ENCODE data around the gene ADORA3. TPM values are rescaled to one million over a fixed set of nuclear protein-coding genes. Genes with fewer than 3 reads are reported as not detected.

Gene ADORA3
- total RNA-seq, 1 donor from 2014 or later, result 1.6 TPM

DNA sequence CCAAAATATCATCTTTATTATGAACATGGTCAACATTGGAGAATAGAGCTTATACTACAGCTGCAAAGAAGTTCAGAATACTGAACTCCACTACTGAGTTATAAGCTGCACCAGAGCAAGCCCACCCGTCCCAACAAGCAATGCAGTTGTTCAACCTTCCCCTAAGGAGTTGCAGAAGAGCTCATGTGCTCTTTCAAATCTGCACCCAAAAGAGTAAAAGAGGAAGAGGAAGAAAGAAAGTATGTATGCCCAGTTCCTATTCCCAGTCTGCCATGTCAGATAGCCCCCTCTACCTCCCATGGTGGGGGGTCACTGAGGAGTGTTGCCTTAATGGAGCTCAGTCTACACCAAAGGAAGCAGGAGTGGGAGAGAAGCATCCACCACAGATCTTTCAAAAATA is 22.8 kb downstream of the ADORA3 start:
- FAIRE-seq (no peak), DNase-seq (ENCODE audit: low spot score in 2 of 2) (no peak)

DNA sequence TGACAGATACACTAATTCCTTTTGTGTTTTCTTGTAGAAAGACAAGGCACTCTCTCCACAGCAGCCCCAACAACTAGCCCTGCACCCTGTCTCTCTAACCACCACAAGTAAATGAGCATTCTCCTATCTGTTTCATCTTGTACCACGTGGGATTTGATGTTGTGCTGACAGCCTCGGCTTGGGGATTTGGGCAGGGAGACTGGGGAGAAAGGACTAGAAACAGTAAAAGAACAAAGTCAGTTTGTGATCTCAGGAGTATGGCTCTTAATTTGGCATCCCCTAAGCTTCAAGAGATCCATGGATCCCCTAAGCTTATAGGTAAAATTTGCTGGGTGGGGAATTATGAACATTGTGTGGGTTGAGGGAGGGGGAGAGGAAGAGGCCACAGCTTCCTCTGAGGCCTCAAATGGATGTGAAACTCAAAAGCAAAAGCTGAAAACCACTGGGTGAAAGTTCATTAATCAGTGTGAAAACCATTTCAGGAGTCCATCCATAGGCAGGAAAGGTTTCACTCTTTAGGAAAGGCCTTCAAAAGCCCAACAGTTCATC is 26.6 kb downstream of the ADORA3 start:
- FAIRE-seq (no peak), DNase-seq (ENCODE audit: low spot score in 2 of 2) (no peak)

DNA sequence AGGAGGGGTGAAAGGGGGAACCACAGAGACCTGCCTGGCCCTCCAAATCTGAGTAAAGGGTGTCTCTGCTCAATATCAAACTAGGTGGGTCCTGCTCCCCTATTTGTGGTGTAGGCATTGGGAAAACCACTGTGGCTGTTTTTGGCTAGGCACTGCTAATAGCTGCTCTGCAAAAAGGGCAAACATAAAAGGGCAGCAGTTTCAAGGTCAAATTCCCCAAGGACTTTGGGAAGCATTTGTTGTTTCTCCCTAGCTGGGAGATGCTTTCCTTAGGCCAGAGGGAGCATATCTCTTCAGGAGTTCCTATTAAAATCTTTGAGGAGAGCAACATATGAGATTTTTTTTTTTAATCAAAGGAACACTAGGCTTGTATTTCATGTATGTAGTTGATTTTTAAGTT is 27.2 kb downstream of the ADORA3 start:
- no peak for DNase-seq (ENCODE audit: low spot score in 2 of 2)
- no peak for FAIRE-seq

DNA sequence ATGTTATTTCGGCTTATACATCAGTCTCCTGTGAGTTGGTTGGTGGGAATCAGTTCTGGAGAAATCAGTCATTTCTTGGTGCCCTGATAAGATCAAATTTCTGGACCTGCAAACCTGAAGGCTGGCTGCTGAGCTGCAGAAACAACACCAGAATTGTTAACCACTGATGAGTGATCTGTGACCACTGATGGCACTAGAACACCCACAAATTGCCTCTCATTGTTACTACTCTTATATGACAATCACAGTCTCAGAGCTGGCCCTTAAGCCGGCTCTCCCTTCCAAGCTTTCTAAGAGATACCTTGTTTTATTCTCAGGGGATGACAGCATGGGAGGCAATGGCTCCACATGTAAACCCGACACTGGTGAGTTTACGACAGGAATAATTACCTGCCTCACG is 27.7 kb downstream of the ADORA3 start:
- no peak for DNase-seq (ENCODE audit: low spot score in 2 of 2)
- FAIRE-seq, result no peak

DNA sequence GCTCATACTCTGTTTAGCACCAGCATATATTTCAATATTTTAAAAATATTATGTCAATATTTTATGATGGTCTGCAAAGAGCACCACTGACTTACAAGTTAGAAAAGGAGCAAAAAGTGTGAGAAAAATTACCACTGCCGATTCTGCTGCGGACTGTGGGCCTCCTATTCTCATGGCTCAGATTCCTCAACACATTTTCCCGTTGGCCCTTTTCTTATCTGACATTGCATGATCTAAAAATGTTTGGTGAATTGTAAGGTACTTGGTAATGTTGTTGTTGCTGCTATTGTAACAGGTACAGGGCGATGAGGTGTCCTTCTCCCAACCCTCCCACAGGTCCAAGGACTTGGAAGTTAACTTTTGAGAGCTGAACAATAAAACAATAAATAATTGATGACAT is 28.9 kb downstream of the ADORA3 start:
- DNase-seq (ENCODE audit: low spot score in 2 of 2) (no peak), FAIRE-seq (no peak)

DNA sequence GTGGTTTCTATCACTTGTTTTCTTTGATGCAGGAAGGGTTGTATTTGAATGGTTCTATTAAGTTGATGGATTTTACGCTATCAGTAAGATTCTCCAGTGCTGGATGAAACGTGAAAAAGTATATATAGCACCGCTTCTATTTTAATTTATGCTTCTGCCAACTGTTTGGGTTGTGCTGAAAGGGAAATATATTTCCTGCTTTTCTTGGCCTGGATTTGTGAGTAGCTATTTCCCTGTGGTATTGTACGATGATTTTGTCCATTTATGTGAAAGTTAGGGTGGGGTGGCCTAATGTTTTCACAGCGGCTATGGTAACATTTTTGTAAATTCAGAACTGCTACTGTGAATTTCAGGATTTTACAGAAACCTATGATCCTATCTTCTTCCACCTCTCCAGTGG is 29.3 kb downstream of the ADORA3 start:
- no peak for DNase-seq (ENCODE audit: low spot score in 2 of 2)

DNA sequence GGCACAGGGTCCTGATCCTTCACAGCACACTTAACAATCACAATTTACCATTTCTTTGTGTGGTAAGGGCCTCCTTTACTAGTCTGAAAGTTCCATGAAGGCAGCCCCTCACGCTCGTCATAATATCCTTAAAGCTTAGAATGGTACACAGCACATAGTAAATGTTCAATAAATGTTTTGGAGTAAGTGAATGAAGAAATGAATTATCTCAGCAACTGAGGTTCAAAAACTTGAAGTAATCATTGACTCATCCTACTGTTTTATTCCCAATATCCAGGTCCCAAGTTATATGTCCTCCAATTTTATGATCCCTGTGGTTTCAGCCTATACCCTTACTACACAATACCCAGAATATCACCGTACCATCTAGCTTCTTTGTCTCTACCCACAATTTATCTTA is 31.9 kb downstream of the ADORA3 start:
- no peak for FAIRE-seq
- DNase-seq (ENCODE audit: low spot score in 2 of 2), result no peak

More for the DNA sequence above, 29.3 kb downstream of the ADORA3 start:
- no peak for FAIRE-seq

DNA sequence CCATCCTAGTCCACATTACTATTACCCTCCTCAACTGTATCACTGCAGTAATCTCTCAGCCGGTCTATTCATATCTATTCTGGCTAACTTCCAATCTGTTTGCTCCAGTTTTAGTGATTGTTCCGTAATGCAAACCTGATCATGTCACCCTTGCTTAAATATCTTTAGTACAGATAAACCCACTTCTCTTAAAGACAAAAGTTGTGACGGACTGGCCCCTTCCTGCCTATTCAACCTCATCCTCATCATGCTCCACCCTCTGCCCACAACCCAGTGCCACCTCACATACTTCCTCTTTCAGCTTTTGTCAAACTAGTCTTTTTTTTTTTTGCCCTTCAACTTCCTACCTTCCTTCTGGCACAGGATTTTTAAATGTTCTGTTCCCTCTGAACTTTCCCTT is 32.4 kb downstream of the ADORA3 start:
- DNase-seq (ENCODE audit: low spot score in 2 of 2) (no peak), FAIRE-seq (no peak)

DNA sequence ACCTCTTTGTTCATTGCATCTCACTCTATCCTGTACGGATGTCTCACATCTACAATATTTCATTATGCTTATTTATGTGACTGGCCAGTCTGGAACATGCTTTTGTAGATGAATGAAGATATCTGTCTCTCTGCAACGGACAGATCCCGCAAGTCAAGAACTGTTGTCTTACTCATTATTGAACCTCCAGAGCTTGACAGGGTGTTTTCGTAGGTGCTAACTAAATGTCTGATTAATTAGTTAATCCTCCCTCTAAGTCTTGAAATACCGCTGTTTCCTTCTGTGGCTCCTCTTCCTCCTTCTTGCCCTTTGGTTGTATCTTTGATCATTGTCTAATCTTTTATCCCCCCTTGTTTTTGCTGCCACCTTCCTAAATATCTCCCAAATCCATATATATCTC is 32.8 kb downstream of the ADORA3 start:
- no peak for DNase-seq (ENCODE audit: low spot score in 2 of 2)
- no peak for FAIRE-seq

DNA sequence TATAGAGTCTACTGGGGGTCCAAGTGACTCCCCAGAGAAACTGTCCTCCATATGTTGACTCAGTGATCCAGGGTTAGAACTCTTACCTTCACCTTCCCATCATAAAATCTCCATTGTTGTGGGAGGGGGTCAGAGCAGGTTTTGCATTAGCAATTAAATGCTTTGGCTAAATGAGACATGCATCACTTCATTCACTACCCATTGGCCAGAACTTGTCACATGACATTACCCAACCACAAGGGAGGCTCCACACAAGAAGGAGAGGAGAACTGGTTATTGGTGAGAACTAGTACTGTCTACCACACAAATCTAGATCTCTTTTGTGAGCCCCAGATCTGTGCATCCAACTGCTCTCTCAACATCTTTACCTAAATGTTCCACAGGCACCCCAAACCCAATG is 33.9 kb downstream of the ADORA3 start:
- no peak for FAIRE-seq
- DNase-seq (ENCODE audit: low spot score in 2 of 2), result no peak

DNA sequence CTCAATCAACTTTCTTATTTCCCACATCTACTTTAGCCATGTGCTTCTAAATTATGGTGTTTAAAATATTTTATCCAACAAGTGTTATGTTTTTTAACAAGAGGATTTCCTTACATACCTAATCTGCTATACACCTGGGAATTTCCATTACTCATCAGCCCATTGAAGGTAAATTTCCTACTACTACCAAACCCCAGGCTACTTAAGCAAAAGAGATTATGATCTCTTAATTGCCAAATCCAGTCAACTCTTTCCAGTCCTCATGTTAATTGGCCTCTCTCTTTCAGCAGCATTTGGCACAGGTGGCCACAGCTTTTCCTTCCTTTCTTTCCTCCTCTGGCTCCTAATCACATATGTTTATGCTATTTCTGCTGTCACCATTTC is 34.7 kb downstream of the ADORA3 start:
- DNase-seq (ENCODE audit: low spot score in 2 of 2) (no peak), FAIRE-seq (no peak)

DNA sequence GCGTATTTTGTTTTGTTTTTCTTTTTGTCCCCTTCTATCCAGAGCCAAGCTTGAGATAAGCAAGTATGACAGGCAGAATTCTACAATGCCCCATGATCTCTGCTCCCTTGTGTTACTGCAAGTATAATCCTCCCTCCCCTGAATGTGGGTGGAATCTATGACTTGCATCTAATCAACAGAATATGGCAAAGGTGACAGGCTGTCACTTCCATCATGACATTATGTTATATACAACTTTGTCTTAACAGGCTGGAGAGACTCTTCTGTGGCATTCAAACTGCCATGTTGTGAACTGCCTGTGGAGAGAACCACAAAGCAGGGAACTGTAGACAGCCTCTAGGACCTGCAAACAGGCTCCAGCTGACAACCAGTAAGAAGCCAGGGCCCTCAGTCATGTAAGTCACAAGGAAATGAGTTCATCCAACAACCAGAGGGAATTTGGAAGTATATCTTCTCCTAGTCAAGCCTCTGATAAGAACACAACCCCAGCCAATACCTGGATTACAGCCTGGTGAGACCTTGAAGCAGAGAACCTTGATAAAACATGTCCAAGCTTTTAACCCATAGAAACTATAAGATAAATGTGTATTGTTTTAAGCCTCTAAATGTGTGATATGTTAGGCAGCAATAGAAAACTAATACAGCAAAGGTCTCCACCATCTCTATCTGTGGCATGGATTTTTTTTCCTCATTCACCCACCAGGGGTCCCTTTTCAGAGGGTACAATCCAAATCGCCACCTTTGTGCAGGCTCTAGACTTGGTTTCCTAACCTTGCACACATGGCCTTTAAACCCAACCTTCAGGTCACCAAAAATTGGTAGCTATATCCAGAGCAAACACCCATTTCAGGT is 35.3 kb downstream of the ADORA3 start:
- DNase-seq (ENCODE audit: low spot score in 2 of 2) (no peak), FAIRE-seq (no peak)

DNA sequence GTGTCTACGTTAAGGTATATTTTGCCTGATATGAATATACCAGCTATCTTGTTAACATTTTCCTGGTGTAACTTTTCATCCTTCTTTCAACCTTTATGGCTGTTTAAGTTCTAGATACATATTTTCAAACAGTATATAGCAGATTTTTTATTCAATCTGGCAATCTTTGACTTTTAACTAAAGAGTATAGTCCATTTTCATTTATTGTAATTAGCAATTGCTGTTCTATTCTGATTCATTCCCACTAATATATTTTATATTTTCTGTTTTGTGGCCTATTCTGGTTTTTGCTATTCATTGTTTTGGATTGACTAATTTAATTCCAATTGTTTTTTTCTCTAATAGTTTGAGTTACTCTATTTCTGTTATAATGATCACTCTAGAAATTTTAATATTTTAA is 37.0 kb downstream of the ADORA3 start:
- FAIRE-seq, result peak; percentile 36
- no peak for DNase-seq (ENCODE audit: low spot score in 2 of 2)

DNA sequence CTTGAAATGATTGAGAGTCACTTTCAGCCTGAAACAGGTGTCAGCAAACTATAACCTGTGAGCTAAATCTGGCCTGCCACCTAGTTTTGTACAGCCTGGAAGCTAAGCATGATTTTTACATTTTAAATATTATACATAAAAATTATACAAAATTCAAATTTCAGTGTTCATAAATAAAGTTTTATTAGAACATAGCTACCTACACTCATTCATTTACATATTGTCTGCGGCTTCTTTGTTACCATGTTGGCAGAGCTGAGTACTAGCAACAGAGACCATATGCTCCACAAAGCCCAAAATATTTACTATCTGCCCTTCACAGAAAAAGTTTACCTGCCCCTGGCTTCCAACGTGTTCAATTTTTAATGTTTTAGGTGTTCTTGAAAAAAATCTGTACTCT is 37.7 kb downstream of the ADORA3 start:
- FAIRE-seq (no peak), DNase-seq (ENCODE audit: low spot score in 2 of 2) (no peak)

DNA sequence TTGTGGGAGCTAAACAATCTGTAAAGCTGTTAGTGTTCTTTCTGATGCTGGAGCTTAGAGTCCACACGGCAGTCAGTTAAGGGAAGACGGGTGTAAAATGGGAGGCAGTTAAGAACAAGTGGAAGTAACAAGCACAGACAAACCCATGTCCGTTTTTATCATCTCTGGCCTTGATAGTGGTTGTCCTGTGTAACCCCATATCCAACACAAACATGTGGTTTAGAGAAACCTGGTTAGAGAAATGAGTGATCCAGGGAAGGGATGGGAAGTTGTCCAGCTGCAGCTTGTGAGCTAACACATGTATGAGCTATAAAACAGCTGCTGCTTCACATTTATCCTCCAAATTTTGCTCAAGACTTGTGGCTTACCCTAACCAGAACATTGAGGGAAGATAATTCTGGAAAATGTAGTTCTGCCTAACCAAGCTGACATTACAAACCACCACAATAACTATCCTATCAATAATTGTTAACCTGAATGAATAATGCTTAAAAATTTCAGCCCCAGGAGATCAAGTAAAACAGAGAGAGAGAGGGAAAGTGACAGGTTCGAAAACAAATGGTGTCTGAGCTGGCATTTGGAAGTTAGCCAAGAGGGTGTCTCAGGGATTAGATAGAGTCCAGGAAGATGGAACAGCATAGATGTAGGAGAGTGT is 40.3 kb downstream of the ADORA3 start:
- FAIRE-seq (no peak), DNase-seq (ENCODE audit: low spot score in 2 of 2) (no peak)

DNA sequence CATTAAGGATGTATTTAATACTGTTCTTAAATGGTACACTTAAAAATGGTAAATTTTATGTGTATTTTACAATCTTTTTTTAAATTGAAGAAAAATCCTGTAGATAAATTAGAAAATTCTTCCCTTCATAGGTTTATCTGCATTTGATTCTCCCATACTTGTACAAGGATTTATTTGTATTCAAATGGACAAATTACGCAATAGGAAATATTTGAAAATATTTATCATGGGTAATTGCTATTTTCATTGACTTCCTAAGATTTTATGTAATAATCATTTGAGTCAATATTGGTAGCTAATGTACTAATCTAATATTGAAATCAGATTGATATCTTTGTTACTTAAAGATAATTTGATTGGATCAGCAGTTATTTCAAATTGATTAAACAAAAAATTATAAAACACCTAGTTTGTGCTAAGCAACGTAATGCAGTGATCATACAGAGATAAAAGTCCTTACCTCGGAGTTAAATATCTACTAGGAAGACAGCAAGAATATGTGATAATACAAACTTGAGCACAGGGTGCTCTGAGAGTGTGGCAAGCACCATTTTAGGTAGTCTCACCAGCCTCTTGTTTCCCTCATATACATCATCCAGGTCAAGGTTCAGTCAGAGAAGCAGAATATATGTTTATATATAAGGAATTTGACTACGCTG is 40.9 kb downstream of the ADORA3 start:
- DNase-seq (ENCODE audit: low spot score in 2 of 2) (no peak), FAIRE-seq (no peak)

DNA sequence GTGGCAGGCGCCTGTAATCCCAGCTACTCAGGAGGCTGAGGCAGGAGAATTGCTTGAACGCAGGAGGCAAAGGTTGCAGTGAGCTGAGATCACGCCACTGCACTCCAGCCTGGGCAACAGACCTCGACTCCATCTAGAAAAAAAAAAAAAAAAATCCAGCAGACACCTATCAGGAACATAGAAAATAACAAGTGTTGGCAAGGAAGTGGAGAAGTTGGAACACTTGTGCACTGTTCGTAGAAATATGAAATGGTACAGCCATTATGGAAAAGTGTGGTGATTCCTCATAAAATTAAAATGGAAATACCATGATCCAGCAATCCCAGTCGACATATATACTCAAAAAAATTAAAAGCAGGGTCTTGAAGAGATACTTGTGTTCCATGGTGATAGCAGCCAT is 41.7 kb downstream of the ADORA3 start:
- no peak for DNase-seq (ENCODE audit: low spot score in 2 of 2)
- FAIRE-seq, result no peak

DNA sequence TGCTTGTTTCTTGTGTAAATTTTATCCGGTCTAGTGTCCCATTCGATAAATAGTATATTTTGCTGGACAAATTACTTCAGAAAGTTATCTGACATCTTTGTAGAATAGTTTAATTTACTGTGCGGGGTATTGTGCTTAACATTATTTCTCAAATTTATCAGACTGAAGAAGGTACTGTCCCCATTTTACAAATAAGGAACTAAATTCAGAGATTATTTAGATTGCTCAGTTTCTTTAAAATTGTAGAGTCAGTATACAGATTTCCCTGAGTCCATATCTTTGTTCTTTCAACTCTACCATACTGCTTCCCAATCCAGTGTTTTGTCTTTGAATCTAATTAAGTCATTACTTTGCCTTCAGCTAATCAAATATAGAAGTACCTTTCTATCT is 47.8 kb downstream of the ADORA3 start:
- DNase-seq (ENCODE audit: low spot score in 2 of 2) (no peak), FAIRE-seq (no peak)

DNA sequence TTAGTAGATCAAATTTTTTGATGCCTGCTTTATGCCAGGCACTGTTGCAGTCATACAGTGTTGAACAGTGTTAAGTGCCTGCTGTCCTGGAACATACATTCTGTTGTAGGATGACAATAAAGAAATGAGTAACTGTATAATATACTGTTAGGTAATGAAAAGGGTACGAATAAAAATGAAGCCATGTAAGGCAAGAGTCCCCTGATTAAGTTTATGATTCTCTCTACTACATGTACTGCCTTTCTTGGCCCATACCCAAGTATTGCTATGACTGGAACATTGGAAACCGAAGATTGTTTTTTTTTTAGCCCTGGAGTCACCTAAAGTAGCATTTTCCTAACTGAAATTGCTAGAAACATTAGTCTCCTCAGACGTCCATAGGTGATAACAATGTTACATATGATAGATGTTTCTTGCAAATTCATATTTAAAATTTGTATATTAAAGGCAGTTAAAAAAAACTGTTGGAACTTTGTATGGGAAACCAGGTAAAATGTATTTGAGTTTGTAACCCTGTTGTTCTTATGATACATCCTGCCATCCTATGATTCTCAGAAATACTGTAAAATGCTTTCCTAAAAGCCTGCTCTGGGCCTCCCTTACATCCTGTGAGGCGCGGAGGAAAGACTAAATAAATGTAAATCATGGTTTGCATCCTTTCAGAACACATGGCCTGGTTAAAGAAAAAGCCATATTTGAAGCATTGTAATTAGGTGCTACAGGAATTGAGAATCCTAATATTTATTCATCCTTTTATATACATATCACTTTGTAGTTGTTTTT is 48.4 kb downstream of the ADORA3 start:
- no peak for FAIRE-seq
- DNase-seq (ENCODE audit: low spot score in 2 of 2), result no peak

DNA sequence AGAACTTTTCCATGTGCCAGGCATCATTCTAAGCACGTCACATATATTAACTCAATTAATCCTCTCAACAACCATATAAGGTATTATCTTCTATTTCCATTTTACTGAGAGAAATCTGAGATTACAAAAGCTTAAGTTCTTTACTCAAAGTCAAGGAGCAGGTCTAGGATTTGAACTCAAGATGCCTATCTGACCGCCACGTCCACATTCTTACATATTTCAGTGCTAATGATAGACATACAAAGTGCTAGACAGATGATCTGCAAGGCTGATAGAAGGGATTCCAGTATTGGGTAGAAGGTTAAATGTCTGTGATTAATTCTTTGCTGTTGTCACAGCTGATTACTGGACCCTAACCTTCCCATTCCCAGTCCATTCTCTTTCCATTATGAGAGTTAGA is 49.7 kb downstream of the ADORA3 start:
- DNase-seq (ENCODE audit: low spot score in 2 of 2) (no peak), FAIRE-seq (no peak)

DNA sequence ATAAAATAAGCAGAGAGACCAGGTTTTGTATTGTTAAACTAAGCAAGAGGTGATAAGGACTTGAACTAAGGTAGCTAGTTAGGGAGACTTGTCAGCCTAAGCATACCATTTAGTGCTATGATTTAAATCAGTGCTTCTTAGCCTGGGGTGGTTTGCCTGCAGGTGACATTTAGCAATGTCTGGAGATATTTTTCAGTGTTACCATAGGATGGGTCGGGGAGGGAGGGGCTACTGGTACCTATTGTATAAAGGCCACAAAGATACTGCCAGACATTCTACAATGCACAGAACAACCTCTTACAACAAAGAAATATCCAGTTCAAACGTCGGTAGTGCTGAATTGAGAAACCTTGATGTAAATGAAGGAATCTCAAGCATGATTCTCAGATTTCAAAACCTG is 50.9 kb downstream of the ADORA3 start:
- FAIRE-seq (no peak), DNase-seq (ENCODE audit: low spot score in 2 of 2) (no peak)
